Measurements from ENCODE around the gene OAS2. TPM values are rescaled to one million over a fixed set of nuclear protein-coding genes. Genes with fewer than 3 reads are reported as not detected.
A peak's percentile ranks its signal among the peaks of the same experiment; 100 is the strongest.

Gene OAS2
- total RNA-seq, 1 donor from 2014 or later, result 0.36 TPM

DNA sequence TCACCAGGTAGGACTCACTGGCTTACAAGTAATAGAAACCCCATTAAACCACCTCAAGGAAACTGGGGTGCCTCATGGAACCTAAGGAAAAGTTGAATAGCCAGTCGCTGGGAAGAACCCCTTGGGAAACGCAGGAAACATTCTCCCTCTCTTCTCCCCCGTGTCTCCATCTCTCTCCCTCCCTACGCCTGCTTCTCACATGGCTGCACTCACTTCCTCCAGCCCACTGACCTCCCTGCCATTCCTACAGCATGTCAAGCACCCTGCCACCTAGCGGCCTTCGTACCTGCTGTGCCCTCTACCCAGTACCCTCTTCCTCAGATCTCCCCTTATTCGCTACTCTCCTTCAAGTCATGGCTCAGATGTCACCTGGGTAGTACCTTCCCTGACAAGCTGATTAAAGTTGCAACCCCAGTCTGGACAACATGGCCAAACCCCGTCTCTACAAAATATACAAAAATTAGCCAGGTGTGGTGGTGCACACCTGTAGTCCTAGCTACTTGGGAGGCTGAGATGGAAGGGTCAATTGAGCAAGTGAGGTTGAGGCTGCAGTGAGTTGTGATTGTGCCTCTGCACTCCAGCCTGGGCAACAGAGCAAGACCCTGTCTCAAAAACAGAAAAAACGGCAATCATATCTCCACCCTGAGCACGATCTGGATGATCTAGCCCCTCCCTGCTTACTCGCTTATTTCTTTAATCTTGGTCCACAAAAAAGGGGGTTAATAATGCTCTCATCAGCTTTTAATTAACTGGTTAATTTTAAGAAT is 71.8 kb downstream of the OAS2 start:
- TF ChIP-seq CTCF (IDR thresholded peaks at IDR 0.05; ENCODE audit: unreplicated experiment), result no peak
- Mint-ChIP-seq H3K9me3 (no peaks in the 10 kb centered on the region), H3K27ac (no peak overlapping the region), H3K4me3 (no peak overlapping the region), H3K36me3 (no peaks in the 10 kb centered on the region), H3K4me1 (no peaks in the 10 kb centered on the region), H3K27me3 (ENCODE audit: low read depth) (peaks cover 87% of the 10 kb centered on the region)
- no peak for DNase-seq (ENCODE audit: low spot score in 2 of 2, unreplicated experiment in 2 of 2)

DNA sequence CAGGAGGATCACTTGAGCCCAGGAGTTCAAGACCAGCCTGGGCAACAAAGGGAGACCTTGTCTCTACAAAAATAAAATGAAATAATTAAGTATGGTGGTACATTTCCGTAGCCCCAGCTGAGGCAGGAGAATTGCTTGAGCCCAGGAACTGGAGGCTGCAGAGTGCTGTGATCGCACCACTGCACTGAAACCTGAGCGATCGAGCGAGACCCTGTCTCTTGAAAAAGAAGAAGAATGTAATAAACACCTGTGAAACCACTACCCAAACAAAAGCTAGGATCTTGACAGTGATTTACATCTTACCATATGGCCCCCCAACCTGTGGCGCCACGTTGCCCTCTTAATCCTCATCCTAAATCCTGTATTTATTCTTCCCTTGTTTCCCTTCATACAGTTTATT is 72.5 kb downstream of the OAS2 start:
- Mint-ChIP-seq H3K4me3 (no peak overlapping the region), H3K4me1 (no peaks in the 10 kb centered on the region), H3K27me3 (ENCODE audit: low read depth) (peaks cover 87% of the 10 kb centered on the region), H3K27ac (no peak overlapping the region), H3K9me3 (no peaks in the 10 kb centered on the region), H3K36me3 (no peaks in the 10 kb centered on the region)
- DNase-seq (ENCODE audit: low spot score in 2 of 2, unreplicated experiment in 2 of 2), result no peak
- TF ChIP-seq CTCF (IDR thresholded peaks at IDR 0.05; ENCODE audit: unreplicated experiment), result no peak

DNA sequence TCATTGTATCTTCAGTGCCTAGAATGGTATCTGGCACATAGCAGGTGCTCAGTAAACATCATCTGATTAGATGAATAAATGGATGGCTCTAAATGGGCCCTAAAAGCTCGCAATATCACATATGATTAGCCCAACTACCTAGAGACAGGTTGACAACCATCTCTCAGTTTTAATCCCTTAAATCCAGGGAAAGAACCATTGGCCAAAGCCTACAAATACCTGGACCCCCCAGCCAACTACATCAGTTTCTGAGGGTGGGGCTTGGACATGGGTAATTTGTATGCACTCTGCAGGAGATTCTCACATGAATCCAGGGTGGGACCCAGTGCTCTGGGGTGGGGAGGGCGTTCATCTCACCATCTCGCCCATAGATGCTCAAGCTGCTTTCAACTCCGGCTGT is 73.4 kb downstream of the OAS2 start:
- Mint-ChIP-seq H3K4me1 (no peaks in the 10 kb centered on the region), H3K4me3 (no peak overlapping the region), H3K36me3 (no peaks in the 10 kb centered on the region), H3K9me3 (no peaks in the 10 kb centered on the region), H3K27me3 (ENCODE audit: low read depth) (peaks cover 87% of the 10 kb centered on the region), H3K27ac (no peak overlapping the region)
- no peak for TF ChIP-seq CTCF (IDR thresholded peaks at IDR 0.05; ENCODE audit: unreplicated experiment)
- DNase-seq (ENCODE audit: low spot score in 2 of 2, unreplicated experiment in 2 of 2), result no peak

- Mint-ChIP-seq H3K4me3 (no peak overlapping the region), H3K27me3 (ENCODE audit: low read depth) (peaks cover 86% of the 10 kb centered on the region), H3K4me1 (no peaks in the 10 kb centered on the region), H3K27ac (no peak overlapping the region), H3K36me3 (no peaks in the 10 kb centered on the region), H3K9me3 (no peaks in the 10 kb centered on the region)
- no peak for DNase-seq (ENCODE audit: low spot score in 2 of 2, unreplicated experiment in 2 of 2)
- TF ChIP-seq CTCF (IDR thresholded peaks at IDR 0.05; ENCODE audit: unreplicated experiment), result no peak
Observed at GRCh38 chr12:113052326-113052725, 74.0 kb downstream of the OAS2 start.

DNA sequence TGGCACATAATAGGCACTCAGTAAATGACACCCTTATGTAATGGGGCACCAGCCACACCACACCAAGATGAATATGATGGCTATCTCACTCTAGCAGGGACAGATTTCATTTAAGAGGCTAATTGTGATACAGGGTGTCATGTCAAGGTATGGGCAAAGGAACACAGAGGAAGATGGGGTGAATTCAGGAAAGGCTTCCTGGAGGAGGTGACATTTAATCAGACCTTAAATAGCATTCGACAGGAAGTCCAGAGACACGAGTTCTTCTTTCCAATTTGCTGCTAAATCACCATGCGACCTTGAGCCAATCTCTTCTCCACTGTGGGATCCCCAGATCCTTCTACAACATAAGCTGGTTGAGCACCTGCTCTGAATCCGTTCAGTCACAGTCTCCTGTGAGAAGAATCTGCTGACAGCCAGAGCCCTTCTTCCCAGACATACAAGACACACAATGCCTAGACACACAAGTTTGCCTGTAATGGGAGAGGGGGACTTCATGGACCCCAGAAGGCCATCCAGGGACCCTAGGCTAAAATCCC is 76.7 kb downstream of the OAS2 start:
- no peaks in the 10 kb centered on the region for H3K9me3 Mint-ChIP-seq
- peak overlapping the region; percentile 33 for H3K4me3 Mint-ChIP-seq
- no peak for DNase-seq (ENCODE audit: low spot score in 2 of 2, unreplicated experiment in 2 of 2)
- H3K4me1 Mint-ChIP-seq, result no peaks in the 10 kb centered on the region
- no peak overlapping the region for H3K27ac Mint-ChIP-seq
- TF ChIP-seq CTCF (IDR thresholded peaks at IDR 0.05; ENCODE audit: unreplicated experiment), result no peak
- peaks cover 65% of the 10 kb centered on the region for H3K27me3 Mint-ChIP-seq (ENCODE audit: low read depth)
- H3K36me3 Mint-ChIP-seq, result no peaks in the 10 kb centered on the region
